Stimulated activated CD8-positive, alpha-beta memory T cell treated with anti-CD3 and anti-CD28 coated beads, Interleukin-12 subunit alpha, Interleukin-12 subunit beta, amount 100 ng/mL, for 24 hours (primary cell): Measurements from ENCODE around the gene ATP9A.
"Not testable (repeated sequence)": the region's sequence is repeated elsewhere in the genome, so short reads cannot be mapped to it uniquely, and the experiment has no call there.

Source experiments
- DNase-seq: peaks from one replicate; pipeline ENCODE4 v3.0.0-alpha.2; 2020; ENCODE audit errors: extremely low read depth

Gene ATP9A

DNA sequence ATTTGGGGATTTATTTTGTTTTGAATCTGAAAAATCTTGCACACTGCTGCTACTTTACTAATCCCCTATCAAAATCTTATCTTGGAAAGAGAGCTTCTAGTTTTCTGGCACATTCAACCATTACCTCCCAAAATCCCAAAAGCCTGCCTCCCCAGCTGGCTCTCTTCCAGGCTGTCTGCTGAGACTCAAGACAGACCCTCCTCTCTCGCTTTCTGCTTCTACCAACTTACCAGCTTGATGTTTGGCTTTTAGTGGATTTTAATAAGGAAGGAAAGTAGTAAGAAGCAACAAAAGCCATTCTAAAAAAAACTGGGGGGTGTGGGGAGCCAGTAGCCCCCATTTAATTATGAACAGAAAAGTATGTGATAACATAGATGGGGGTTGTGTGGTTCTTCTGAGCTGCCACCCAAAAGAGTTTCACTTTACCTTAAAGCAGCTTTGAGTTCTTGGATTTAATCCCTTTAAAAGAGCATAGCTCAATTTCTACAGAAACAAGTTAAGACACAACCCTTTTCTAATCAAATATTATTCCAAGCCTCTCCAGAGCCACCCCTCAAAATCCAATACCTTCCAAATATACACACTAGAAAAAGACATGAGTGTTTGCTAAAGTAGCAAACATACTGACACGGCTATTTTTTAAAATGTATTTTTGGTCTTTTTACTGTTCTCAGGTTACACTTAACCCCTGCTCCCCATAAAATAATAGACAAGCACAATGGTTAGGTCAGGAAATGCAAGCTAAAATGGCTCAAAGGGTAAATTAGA lies 71.7 kb downstream of the ATP9A start:
- DNase-seq, result no peak

DNA sequence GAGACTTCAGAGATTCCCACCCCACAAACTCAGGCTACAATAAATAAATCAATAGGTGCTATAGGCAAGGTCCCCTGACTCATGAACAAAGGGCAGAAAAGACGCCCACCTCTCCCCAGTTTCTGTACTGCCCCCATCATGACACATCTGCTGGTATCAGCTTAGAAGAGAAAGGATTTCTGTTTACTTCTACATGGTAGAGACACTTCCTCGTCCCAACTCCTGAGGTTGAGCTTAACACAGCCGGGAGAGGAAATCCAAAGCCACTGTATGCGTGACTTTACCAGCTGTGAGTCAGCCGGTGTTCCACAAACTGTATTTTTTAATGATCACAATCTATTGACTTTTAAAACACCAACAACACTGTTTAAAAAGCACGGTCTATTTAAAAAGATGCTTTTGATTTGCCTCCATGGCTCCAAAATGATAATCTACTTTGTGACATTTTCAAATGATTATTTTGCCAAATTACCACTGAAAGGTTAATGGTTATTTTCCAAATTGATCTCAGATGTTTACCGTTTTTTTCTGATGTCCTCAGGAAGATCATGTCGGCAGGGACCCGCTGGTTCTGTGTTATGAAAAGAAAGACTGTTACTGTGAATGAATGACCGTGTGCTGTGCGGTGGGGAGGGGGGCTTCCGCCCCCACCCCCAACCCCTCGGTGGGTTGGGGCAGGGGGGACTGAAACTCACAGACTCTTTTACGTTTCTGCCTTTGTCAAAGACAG lies 72.5 kb downstream of the ATP9A start:
- DNase-seq, result no peak

DNA sequence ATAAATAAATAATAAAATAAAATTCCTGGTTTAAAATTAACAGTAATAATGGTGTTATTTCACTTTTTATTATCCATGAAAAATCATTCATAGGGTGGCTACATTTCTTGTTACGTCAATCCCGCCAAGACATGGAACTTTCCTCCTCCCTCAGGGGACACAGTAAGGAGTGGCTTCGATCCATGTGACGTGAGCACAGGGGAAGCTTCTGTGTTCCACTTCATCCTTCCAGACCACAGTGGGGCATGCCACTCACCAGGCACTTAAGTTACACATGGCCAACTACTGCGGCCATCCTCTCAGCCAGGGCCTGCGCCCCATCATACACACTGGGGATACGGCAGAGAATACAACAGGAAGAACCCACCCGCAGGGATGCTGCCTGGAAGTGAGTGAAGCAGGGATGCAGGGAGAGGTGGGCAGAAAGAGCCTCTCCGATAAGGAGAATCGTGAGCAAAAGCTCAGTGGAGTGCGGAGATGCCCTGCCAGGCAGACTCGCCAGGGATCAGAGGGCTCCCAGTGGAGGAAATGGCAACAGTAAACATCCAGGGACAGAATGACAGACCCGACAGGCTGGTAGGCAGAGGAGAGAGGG lies 75.3 kb downstream of the ATP9A start:
- DNase-seq, result no peak

DNA sequence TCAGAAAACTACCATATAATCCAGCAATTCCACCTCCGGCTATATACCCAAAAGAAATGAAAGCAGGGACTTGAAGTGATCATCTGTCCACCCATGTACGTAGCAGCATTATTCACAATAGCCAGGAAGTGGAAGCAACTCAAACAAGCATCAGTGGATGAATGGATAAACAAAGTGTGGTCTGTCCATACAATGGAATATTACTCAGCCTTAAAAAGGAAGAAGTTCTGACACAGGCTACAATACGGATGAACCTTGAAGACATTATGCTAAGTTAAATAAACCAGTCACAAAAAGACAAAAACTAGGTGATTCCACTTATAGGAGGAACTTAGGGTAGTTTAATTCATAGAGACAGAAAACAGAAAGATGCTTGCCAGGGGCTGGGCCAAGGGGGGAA lies 76.5 kb downstream of the ATP9A start:
- no peak for DNase-seq

DNA sequence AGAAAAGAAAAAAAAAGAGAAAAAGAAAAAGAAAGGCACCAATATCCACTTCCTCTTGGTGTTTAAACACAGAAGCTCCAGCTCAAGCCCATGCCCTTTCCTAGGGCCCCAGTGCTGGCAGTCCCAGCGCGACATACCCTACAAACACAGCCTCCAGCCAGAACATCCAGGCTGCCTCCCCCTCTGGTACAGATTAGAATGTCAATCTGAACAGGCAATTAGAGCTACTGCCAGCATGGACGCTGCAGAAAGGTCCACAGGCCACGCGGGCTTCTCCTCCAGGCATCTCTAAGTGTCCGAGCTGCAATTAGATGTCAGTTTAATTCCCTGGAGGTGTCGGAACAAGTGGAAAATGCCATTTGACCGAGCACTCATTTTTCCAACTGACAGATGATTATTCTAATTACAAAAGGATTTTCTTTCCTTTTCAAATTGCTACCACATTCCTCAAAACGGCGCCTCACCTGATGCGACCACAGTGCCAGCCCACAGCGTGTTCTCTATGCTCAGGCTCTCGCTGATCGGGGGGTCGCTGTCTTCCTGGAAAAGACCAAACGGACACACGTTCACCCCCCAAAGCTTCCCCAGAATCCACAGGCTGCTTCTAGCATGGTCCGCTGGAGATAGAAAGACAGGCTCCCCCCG lies 79.5 kb downstream of the ATP9A start:
- DNase-seq, result no peak

DNA sequence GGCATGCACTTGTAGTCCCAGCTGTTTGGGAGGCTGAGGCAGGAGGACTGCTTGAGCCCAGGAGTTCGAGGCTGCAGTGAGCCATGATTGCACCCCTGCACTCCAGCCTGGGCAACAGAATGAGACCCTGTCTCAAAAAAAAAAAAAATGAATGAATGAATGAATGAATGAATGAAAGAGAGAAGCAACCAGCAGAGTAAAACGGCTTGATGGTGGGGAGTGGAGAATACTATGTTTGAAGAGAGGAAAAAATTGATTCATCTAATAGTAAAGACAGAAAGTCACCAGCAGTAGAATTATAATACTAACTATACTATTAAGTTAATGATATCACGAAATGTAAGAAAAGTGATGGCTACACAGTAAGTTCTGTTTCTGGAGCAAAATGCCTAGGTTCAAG lies 80.6 kb downstream of the ATP9A start:
- no peak for DNase-seq

DNA sequence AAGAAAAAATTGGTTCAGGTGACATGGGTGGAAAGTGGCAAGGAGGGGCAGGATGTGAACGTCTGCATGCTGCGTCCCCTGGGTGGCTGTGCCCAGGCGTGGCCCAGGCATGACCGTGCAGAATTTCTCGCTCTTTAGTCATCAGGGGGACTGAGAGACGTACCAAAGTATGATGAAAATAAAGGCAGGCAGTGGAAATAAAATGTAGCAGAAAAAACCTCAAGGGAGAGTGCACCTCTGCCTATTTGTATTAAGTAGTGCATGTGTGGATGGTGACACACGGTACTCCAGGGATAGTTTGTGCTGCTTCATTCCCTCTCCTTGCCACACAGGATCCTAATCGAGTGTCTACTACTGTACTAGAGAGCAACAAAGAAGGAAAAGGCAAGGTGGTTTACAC lies 81.1 kb downstream of the ATP9A start:
- DNase-seq, result no peak

DNA sequence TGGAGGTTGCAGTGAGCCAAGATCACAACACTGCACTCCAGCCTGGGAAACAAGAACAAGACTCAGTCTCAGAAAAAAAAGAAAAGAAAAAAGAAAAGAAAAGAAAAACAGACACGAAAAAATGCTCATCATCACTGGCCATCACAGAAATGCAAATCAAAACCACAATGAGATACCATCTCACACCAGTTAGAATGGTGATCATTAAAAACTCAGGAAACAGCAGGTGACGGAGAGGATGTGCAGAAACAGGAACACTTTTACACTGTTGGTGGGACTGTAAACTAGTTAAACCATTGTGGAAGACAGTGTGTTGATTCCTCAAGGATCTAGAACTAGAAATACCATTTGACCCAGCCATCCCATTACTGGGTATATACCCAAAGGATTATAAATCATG lies 82.7 kb downstream of the ATP9A start:
- not testable (repeated sequence) for DNase-seq

DNA sequence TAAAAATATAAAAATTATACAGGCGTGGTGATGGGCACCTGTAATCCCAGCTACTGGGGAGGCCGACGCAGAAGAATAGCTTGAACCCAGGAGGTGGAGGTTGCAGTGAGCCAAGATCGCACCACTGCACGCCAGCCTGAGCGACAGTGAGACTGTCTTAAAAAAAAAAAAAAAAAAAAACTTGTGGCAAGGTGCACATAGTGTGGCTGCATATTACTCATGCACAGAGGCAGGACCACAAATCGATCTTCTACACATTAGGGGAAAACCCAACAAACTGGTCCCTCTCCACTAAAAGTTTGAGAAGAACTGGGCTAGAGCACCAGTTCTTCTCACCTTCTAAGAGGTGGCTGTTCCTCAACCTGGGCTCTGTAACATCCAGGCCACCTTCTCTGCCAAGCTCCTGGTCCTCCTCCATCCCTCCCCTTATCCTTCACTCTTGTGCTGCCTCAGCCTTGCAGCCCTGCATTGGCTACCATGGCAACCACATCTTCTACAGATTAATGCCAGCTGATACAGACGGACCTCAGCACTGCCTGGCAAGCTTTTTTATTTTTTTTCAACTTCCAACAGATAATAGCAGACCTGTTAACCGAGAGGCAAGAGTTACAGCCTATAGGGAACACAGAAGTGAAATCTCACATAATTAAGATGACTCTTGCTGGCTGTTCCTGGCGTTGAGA lies 88.0 kb downstream of the ATP9A start:
- DNase-seq, result no peak

DNA sequence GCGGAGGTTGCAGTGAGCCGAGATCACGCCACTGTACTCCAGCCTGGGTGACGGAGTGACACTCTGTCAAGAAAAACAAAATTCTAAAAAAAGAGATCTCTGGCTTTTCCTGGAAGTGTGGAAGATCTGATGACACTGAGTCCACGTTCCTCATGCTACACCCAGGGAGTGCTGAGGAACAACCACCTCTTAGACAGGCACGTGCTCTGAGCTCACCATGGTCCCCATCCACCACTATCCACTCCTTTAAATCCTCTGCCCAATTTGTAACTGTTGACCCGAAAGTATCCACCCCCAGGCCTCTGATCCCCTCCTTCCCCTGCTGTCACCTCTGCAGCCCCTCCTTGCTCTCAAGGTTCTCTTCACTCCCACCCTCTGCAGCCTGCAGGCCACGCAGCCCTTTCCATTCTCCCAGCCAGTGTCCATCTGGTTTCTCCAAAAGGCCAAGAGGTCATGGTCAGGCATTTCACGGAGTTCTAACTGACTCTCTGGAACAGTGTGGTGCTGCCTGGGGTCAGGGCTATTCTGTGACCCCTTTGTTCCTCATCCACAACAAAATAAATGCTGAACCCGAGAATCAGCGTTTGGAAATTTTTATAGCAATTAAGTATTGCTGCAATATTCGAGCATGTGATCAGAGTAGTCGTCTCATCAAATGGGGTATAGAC lies 88.8 kb downstream of the ATP9A start:
- no peak for DNase-seq

DNA sequence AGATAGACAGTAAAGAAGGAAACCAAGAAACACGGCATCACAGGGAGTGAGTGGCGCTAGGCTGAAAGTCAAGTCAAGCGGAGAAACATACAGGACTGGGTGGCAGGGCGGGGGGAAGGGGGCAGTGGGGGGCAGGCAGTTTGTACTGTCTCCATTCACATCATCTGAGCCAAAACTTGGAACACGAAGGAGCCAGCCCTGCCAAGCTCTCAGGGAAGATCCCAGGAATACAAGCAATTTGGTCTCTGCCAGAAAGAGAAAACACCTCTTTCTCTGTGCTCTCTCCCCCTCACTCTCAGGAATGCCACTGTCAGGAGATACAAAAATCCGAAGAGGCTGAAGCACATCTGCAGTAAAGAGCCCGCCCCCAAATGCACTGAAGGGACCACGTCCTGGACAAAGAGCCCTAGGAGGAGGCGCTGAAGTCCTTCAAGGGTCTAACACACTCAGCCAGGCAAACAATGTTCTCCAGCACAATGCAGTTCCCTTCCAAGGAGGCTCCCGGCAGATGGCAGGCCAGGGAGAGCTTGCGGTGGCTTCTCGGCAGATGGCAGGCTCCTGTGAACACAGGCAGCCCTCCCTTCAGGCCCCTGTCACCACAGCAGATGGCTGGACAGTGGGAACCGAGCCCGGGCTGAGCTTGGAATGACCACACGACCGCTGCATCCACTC lies 90.0 kb downstream of the ATP9A start:
- DNase-seq, result no peak

DNA sequence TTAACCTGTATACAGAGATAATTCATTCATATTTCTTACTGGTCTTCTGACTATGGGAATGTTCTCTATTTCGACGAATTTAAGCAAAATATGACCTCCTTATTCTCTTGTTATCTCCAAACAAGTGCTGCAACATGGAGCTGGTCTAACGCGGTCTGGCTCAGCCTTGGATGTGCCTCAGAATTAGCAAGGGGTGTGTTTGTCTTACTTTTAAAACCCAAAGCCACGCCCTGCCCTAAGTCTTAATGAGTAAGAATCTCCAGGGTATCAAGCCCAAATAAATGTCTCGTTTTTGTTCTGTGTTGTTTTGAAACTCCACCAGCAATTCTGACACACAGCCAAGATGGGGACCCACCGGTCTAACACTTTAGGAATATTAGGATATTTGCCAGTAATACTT lies 99.2 kb downstream of the ATP9A start:
- no peak for DNase-seq

DNA sequence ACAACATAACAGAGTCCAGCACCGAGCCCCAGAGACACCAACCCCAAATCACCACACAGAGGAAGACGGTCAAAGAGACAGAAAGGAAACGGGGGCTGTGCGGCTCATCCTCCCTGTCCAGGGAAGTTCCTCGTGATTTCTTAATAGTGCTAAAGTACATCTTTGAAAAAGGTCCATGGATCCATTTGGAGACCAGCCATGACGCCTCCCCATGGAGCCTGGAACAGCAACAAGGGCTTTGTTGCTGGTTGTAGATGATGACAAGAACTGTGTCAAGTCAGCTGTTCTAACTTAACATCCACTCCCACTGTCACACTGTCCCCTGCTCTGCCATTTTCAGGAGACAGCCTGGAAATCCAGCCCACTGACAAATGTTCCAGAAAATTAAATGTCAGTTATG lies 99.7 kb downstream of the ATP9A start:
- no peak for DNase-seq

DNA sequence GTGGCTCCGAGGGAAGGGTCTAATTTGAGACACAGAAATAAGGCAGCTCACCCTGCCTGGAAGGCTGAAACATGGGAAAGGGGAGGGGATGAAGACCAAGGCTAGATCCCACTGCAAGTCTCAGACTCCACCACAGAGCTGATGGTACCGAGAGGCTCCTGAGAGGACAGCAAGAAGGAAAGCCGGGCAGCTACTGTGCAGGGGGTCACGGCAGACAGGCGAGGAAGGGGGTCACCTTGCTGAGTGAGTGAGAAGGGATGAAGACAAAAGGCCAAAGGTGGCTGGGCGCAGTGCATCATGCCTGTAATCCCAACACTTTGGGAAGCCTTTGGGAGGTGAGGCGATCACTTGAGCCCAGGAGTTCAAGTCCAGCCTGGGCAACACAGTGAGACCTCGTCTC lies 100.7 kb downstream of the ATP9A start:
- DNase-seq, result no peak

DNA sequence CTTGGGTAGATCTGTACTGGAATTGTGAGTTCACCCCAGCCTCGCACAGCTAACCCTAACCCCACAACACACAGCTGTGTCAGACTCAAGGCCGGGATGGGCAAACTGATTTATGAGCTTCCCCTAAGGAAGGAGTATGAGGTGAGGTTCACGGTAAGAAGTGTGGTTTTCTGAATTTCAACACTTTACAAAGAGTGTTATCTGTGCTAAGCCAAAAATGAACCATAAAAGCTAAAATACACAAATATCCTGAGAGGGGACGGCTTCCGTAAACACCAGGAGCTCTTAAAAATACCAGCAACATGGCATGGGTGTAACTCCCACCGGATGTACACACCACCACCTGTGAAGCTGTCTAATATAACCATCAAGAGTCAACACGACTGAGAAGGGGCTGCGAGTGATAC lies 101.2 kb downstream of the ATP9A start:
- DNase-seq, result no peak

DNA sequence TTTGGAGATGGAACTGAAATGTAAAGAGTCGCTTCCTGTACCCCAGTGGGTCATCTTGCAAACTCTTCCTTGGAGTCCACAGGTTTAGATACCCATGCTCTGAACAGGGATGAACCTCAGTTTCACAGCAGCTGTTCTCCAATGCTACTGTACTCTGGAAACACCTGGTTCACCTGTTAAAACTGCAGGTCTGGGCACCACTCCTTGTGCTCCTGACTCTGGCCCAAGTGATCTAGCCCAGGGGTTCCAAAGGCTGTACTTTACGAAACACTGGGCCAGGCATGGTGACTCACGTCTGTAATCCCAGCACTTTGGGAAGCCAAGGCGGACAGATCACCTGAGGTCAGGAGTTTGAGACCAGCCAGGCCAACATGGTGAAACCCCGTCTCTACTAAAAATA lies 102.1 kb downstream of the ATP9A start:
- no peak for DNase-seq

DNA sequence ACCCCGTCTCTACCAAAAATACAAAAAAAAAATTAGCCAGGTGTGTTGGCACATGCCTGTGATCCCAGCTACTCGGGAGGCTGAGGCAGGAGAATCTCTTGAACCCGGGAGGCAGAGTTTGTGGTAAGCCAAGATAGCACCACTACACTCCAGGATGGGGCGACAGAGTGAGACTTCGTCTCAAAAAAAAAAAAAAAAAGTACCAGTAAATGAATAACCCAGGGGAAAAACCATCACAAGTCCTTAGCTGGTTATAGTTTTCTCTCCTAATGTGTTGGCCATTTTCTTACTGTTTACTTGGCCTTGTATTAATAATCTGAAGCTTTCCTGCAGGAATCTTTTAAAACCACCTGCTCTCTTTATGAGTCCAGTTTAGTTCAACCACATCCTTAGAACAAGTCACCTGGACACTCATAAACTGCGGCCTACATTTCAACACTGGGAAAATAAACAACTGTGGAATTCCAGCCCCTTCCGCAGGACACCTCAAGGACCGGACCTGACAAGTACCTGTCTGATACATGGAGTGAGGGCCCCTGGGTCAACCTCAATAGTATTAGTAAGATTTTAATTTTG lies 102.6 kb downstream of the ATP9A start:
- no peak for DNase-seq

DNA sequence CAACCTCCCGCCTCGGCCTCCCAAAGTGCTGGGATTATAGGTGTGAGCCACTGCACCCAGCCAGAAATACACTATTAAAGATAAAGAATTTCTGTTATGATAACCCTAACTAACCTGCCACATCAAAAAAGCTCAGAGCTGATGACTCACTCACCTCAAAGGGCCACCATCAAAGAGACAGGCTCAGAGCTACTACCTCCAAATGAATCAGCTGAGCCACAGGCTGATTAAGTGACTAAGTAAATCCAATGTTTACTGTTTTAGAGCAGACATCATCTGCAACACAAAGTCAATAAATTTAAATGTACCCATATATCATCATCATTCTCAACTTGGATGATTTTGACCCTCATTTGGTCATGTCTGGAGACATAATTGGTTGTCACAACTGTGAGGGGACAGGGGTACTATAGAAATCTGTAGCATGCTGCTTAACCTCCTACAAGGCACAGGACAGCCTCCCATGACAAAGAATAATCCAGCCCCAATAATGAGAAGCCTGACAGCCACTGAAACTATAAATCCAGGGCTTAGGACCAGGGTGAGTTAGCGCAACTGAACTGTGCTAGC lies 106.5 kb downstream of the ATP9A start:
- DNase-seq, result peak; percentile 14

DNA sequence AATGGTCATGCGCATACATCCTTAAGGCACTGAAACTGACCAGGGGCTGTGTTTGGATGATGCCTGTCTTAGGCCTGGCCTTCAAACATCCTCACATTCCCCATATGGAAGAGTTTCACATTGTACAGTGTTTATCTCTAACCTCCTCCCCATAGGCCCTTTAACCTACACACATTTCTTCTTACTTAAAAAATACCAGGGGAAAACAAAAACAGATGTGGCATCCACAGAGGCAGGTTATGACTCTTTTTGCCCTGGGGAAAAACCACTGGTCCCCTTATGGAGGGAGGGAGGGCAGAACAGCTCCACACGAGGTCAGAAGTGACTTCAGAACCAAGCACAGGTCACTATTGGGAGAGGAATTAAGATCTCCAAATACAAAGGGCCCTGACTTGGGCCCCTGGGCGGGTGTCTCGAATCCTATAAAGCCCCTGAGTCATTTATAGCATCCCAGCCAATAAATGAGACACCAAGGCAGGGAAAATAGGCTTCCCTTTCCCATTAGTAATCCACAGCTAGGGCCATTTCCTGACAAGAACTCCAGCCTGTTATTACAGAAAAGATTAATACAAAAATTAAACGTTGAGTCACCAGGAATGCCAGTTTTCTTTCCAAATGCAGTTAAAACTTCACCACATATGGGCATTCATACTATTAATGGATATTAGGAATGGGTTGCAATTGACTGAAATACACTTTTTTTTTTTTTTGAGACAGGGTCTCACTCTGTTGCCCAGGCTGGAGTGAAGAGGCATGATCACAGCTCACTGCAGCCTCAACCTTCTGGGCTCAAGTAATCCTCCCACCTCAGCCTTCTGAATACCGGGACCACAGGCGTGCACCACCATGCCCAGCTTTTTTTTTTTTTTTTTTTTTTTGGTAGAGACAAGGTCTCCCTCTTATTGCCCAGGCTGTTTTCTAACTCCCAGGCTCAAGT lies 107.2 kb downstream of the ATP9A start:
- DNase-seq, result no peak
